HFF-Myc (cell line): Measurements from ENCODE around the gene MAB21L3.

Experiments used
- DNase-seq: peaks from one replicate; pipeline ENCODE4 v3.0.0-alpha.2; 2011; ENCODE audit warnings: low read depth; ENCODE audit errors: extremely low read depth
- H3K4me3 ChIP-seq: replicated peaks from 2 replicates; pipeline ENCODE4 v1.5.1; 2011; ENCODE audit warnings: low read depth, mild to moderate bottlenecking, control low read depth, low read length
- TF ChIP-seq, protein P1 (sequence below): IDR thresholded peaks from 2 replicates; pipeline ENCODE4 v1.5.1; 2012; ENCODE audit warnings: mild to moderate bottlenecking, low read depth, low read length, control low read depth; ENCODE audit errors: missing control alignments

MAB21L3 gene

DNA sequence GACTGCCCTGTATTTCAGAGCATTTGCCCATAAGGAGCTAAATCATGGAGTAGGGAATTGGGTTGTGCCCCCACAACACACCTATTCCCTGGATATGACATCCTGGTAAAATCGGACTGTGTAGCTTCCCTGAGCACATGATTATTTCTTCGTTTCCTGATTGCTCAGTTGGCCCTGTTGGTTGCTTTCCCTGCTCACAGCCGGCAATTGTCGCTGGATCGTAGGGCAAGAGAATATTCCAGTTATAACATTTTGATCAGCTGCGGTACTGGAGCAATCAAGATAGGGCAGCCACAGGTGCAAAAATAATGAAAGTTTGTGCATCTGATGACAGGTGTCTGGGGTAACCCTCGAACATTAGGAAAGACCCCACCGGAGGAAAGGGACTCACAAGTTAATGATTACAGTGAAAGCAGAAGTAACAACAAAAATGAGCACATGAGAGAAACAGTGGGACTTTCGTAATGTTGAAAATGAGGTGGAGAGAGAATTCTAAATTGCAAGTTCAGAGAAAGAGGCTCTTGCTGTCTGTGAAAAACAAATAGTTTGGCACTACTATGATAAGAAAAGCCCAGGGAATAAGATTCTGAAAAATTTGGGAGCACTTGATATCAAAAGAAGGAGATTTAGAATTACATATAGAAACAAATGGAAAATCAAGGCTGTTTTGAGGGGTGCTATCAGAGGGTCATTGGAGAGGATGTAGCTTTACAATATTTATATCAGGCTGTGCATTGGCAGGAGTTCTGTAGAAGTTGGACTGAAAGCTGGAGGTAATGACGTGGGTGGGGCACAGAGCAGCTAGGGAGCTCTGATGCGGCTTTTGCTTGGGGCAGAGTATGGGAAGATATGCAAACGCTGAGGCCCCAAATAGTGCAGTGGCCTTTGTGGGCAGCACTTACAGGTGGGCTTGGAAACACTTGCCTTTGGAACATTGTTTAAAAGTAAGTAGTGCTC lies at the start of gene MAB21L3:
Gene MAB21L3, plus strand, starts transcription at position 833 of the 957 bp plus-strand sequence. CDS start 1,217 bp downstream, outside the sequence.
- DNase-seq, result no peak
- H3K4me3 ChIP-seq, result no peak within 1 kb of the TSS
- TF ChIP-seq, protein P1, sequence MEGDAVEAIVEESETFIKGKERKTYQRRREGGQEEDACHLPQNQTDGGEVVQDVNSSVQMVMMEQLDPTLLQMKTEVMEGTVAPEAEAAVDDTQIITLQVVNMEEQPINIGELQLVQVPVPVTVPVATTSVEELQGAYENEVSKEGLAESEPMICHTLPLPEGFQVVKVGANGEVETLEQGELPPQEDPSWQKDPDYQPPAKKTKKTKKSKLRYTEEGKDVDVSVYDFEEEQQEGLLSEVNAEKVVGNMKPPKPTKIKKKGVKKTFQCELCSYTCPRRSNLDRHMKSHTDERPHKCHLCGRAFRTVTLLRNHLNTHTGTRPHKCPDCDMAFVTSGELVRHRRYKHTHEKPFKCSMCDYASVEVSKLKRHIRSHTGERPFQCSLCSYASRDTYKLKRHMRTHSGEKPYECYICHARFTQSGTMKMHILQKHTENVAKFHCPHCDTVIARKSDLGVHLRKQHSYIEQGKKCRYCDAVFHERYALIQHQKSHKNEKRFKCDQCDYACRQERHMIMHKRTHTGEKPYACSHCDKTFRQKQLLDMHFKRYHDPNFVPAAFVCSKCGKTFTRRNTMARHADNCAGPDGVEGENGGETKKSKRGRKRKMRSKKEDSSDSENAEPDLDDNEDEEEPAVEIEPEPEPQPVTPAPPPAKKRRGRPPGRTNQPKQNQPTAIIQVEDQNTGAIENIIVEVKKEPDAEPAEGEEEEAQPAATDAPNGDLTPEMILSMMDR, result no peak

DNA sequence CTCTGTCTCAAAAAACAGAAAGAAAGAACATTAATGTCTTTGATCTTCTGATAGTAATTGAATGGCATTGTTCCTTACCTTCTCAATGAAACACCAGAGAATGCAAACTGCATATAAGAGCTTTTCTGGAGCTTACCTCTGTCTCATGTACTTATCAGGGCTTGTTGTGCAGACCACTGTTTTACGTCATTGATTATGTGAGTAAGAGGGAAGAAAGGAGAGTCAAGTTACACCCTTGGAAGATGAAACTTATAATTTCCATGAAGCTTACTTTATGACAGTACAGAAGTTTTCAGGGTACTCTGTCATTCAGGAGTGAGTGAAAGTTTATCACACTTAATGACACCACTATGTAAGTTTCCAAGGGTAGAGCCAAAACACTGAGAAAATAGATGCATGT lies 49.0 kb upstream of the MAB21L3 start:
- TF ChIP-seq, protein P1, result no peak
- DNase-seq, result no peak

DNA sequence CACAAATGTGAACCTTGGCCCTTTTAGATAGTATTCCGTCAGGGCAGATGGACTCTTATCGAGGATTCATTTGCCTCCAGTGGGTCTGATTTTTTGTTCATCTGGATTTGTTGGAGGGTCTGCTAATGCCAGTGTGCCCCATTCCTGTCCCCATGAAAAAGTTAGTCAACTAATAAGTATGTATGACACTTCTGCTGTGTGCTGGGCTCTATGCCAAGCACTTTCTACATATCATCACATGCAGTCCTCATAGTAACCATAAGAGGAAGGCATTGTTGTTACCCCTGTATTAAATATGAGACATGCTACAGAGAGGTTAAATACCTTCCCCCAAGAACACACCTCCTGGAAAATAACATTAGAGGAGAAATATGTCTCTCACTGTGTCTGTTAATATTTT lies 46.6 kb upstream of the MAB21L3 start:
- TF ChIP-seq, protein P1, result no peak
- DNase-seq, result no peak
- no peak overlapping the region for H3K4me3 ChIP-seq

More for the DNA sequence above, 49.0 kb upstream of the MAB21L3 start:
- no peak overlapping the region for H3K4me3 ChIP-seq

DNA sequence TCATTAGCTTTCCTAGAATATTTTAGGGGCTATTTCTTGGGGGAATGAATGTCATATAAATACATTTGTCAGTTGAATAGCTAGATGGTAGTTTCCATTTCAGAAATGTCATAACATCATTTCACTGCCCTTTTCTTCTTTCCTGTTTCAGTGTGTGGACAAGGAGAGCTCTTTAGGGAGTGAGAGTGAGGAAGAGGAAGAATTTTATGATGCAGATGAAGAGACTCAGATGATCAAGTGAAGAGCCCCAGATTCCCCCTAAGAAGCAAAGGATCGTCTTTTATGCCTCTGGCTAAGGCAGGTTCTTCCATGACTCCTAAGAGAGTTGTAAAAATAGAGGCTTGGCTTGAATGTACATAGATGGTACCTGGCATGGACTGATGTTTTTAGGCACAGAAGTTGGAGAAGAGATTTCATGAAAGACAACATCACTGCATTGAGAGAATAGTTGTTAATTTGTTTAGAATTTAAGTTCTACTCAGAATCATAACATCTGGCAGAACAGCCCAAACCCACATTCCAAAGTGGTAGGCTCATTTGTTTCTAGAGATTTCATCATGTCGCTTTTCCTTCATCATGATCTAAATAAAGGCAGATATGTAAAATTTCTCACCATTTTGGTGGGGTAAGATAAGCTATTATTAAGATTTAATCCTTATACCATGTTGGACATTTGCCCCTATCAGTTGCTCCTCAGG lies 44.2 kb upstream of the MAB21L3 start:
- DNase-seq, result peak; percentile 22
- TF ChIP-seq, protein P1, result no peak
- no peak overlapping the region for H3K4me3 ChIP-seq

DNA sequence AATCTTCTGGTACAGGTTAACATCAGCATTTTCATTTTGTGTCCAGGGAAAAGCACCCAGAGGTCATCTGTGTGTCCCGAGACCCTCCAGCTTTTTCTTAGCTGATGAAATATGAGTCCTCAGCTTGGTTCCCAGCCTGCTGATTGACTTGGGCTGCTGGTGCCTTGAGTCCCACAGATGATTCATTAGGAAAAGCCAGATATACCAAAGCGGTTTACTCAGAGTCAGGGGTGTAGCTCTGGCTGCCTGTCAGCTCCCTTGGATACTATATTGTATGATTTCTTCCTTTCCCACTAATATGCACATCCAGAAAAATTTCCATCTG lies 43.7 kb upstream of the MAB21L3 start:
- peak; percentile 61 for DNase-seq
- H3K4me3 ChIP-seq, result no peak overlapping the region
- TF ChIP-seq, protein P1, result no peak

DNA sequence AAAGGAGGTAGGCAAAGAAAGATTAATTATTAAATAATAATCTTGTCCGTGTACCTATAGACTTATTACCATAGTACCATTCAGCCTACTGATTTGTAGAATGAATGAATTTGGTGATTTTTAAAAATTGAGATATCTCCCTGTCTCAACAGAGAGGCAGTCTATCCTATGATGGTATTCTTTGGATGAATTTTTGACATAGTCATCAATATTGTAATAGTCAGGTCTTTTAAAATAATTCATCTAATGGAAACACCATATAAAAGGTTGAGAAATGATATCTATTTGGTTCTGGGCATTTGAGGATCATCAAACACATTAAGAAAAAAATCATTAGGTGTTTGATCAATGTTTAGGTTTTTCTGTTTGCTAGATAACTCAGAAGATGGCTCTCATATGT lies 35.6 kb upstream of the MAB21L3 start:
- H3K4me3 ChIP-seq, result no peak overlapping the region
- DNase-seq, result no peak
- TF ChIP-seq, protein P1, result no peak
